ENCODE results near the gene FXYD6. TPM values are rescaled to one million over a fixed set of nuclear protein-coding genes. Genes with fewer than 3 reads are reported as not detected.

FXYD6 gene
- total and polyA plus RNA-seq, 2 donors from 2014 or later, result 57.8 to 62.7 TPM

DNA sequence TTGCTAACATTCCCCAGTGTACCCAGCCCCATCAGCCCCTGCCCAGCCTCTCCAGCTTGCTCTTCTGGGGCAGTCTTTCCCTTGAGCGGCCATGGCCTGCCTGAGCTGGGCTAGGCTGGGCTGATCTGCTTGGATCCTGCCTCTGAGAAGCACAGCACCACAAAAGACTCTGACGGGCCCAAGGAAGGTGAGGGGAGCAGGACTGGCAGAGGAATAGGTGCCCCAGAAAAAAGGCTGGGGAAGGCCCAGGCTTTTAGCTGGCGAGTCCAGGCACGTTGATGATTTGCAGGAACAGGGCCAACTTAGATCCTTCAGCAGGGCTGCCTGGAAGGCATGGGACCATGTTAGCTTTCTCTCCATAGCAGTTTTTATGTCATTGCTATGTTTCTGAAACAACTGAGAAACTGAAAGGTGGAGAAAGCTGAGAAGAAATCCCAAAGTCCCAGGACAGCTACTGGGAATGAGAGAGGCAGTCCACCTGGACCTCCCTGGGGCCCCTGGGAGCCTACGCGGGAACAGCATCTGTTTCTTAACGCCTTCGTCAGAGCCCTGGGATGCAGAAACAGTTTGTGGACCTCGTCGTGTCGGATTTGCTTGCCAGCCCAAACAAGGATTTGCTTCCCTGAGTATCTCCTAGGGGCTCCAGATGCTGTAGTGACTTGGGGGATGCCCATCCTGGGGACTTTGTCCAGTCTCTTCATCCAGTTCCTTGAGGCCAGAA lies 24.4 kb upstream of the FXYD6 start:
- H3K4me3 ChIP-seq (ENCODE audit: low read length in 3 of 3), result no peak overlapping the region
- no peaks in the 10 kb centered on the region for H3K4me1 ChIP-seq (ENCODE audit: control insufficient read depth in 2 of 3, insufficient read depth in 2 of 3, low read depth in 1 of 3, low read length in 3 of 3)
- DNase-seq (peak in 1 of 5 donors; percentile 16), FAIRE-seq (no peak)
- H3K9me3 ChIP-seq (ENCODE audit: control insufficient read depth in 2 of 3, insufficient read depth in 1 of 3, low read length in 3 of 3), result no peaks in the 10 kb centered on the region
- H3K36me3 ChIP-seq (ENCODE audit: control insufficient read depth in 2 of 3, insufficient read depth in 3 of 3, low read length in 3 of 3), result no peaks in the 10 kb centered on the region
- no peak overlapping the region for H3K9ac ChIP-seq (ENCODE audit: low read length in 3 of 3)
- intact Hi-C loops (cut with DNase I), result no loop called here
- H3K27ac ChIP-seq (ENCODE audit: low read depth in 2 of 2, low read length in 2 of 2), result no peak overlapping the region
- TF ChIP-seq, protein P1, sequence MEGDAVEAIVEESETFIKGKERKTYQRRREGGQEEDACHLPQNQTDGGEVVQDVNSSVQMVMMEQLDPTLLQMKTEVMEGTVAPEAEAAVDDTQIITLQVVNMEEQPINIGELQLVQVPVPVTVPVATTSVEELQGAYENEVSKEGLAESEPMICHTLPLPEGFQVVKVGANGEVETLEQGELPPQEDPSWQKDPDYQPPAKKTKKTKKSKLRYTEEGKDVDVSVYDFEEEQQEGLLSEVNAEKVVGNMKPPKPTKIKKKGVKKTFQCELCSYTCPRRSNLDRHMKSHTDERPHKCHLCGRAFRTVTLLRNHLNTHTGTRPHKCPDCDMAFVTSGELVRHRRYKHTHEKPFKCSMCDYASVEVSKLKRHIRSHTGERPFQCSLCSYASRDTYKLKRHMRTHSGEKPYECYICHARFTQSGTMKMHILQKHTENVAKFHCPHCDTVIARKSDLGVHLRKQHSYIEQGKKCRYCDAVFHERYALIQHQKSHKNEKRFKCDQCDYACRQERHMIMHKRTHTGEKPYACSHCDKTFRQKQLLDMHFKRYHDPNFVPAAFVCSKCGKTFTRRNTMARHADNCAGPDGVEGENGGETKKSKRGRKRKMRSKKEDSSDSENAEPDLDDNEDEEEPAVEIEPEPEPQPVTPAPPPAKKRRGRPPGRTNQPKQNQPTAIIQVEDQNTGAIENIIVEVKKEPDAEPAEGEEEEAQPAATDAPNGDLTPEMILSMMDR (IDR thresholded peaks at IDR 0.05; ENCODE audit: borderline replicate concordance, extremely low read depth, insufficient read depth), result no peak
- no peaks in the 10 kb centered on the region for H3K27me3 ChIP-seq (ENCODE audit: control insufficient read depth, insufficient read depth, low read length)

DNA sequence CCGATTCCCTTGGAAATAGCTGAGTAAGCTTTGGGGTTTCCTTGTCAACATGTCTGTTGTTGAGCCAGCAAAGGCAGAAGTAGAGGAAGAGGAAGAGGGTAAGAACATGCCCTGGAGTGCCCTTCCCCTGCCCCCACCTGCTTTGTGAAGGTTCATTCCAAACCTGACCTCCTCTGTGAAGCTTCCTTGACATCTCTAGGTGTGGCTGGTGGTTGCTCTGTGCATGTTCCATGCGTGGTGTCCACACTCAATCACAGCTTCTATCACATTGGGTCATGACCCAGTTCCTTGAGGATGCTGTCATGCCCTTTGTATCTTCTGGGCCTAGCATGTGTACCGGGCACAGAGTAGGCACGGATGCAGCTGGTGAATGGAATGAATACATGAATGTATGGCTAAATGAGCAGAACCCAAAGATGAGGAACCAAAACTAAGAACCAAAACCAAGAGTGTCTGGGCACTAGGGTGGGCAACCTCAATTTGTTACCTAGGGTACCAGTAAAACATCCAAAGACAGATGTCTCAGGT lies 23.7 kb upstream of the FXYD6 start:
- TF ChIP-seq, protein P1 (IDR thresholded peaks at IDR 0.05; ENCODE audit: borderline replicate concordance, extremely low read depth, insufficient read depth), result no peak
- FAIRE-seq (no peak), DNase-seq (peak in 1 of 5 donors; percentile 20)
- intact Hi-C loops (cut with DNase I), result no loop called here
- Histone ChIP-seq H3K4me3 (ENCODE audit: low read length in 3 of 3) (no peak overlapping the region), H3K4me1 (ENCODE audit: control insufficient read depth in 2 of 3, insufficient read depth in 2 of 3, low read depth in 1 of 3, low read length in 3 of 3) (no peaks in the 10 kb centered on the region), H3K36me3 (ENCODE audit: control insufficient read depth in 2 of 3, insufficient read depth in 3 of 3, low read length in 3 of 3) (no peaks in the 10 kb centered on the region), H3K9me3 (ENCODE audit: control insufficient read depth in 2 of 3, insufficient read depth in 1 of 3, low read length in 3 of 3) (no peaks in the 10 kb centered on the region), H3K27ac (ENCODE audit: low read depth in 2 of 2, low read length in 2 of 2) (no peak overlapping the region), H3K27me3 (ENCODE audit: control insufficient read depth, insufficient read depth, low read length) (no peaks in the 10 kb centered on the region), H3K9ac (ENCODE audit: low read length in 3 of 3) (no peak overlapping the region)

DNA sequence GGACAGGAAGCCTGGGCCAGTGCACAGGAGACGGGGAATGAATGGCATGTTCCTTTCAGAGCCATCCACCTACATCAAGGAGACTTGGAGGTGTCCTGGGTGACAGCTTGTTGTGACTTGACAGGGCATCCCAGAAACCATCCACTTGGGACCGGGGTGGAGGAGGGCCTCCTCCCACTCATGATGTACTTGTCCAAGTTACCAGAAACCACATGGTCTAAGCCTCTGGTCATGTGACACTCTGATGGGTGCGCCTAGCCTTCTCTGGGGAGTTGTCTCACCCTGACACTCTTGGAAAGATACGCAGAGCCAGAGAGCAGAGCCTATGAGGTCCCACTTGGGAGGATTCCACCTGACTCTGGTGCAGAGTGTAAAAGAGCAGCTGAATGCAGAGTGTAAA lies 21.6 kb upstream of the FXYD6 start:
- Histone ChIP-seq H3K27me3 (ENCODE audit: control insufficient read depth, insufficient read depth, low read length) (no peaks in the 10 kb centered on the region), H3K9me3 (ENCODE audit: control insufficient read depth in 2 of 3, insufficient read depth in 1 of 3, low read length in 3 of 3) (no peaks in the 10 kb centered on the region), H3K9ac (ENCODE audit: low read length in 3 of 3) (no peak overlapping the region), H3K27ac (ENCODE audit: low read depth in 2 of 2, low read length in 2 of 2) (no peak overlapping the region), H3K36me3 (ENCODE audit: control insufficient read depth in 2 of 3, insufficient read depth in 3 of 3, low read length in 3 of 3) (no peaks in the 10 kb centered on the region), H3K4me3 (ENCODE audit: low read length in 3 of 3) (no peak overlapping the region), H3K4me1 (ENCODE audit: control insufficient read depth in 2 of 3, insufficient read depth in 2 of 3, low read depth in 1 of 3, low read length in 3 of 3) (no peaks in the 10 kb centered on the region)
- TF ChIP-seq, protein P1 (IDR thresholded peaks at IDR 0.05; ENCODE audit: borderline replicate concordance, extremely low read depth, insufficient read depth), result no peak
- peak in 1 of 5 donors; percentile 22 for DNase-seq
- intact Hi-C loops (cut with DNase I), result no loop called here
- FAIRE-seq, result no peak
